ENCODE data around the gene RXRB. TPM values are rescaled to one million over a fixed set of nuclear protein-coding genes. Genes with fewer than 3 reads are reported as not detected.

Gene RXRB
- total RNA-seq, 4 donors from 2014 or later: 28.6 to 71.0 (median 34.0) TPM

GRCh38 chr6:33160728-33161344 is 39.6 kb downstream of the RXRB start:
- Histone ChIP-seq H3K36me3 (no peaks in the 10 kb centered on the region), H3K27ac (no peak overlapping the region), H3K4me3 (no peak overlapping the region), H3K27me3 (no peaks in the 10 kb centered on the region), H3K9me3 (no peaks in the 10 kb centered on the region), H3K4me1 (peaks cover 0 to 6% of the 10 kb centered on the region in 2 donors)
- no peak for DNase-seq
- TF ChIP-seq CTCF (IDR thresholded peaks at IDR 0.05): no peak
- intact Hi-C loops (cut with DNase I; ENCODE audit: low total_unique reads): loop anchor here (5.0 kb wide), 1 partner anchor 86 kb away; no protein-coding TSS in a partner anchor

GRCh38 chr6:33160096-33160495 is 40.4 kb downstream of the RXRB start:
- TF ChIP-seq CTCF (IDR thresholded peaks at IDR 0.05) (no peak), POLR2A (IDR thresholded peaks at IDR 0.05) (no peak)
- intact Hi-C loops (cut with DNase I; ENCODE audit: low total_unique reads): loop anchor here (5.0 kb wide), 1 partner anchor 87 kb away; no protein-coding TSS in a partner anchor
- Histone ChIP-seq H3K4me1 (peaks cover 0 to 6% of the 10 kb centered on the region in 2 donors), H3K9me3 (no peaks in the 10 kb centered on the region), H3K27ac (no peak overlapping the region), H3K27me3 (no peaks in the 10 kb centered on the region), H3K36me3 (no peaks in the 10 kb centered on the region), H3K4me3 (no peak overlapping the region)
- DNase-seq: no peak

GRCh38 chr6:33156964-33157363 is 43.5 kb downstream of the RXRB start:
- no peak for DNase-seq
- peaks cover 0 to 6% of the 10 kb centered on the region in 2 donors for H3K4me1 ChIP-seq
- no peak overlapping the region for H3K4me3 ChIP-seq
- H3K27me3 ChIP-seq: no peaks in the 10 kb centered on the region
- H3K36me3 ChIP-seq: no peaks in the 10 kb centered on the region
- no peaks in the 10 kb centered on the region for H3K9me3 ChIP-seq
- no peak for TF ChIP-seq CTCF (IDR thresholded peaks at IDR 0.05)
- no peak for TF ChIP-seq POLR2A (IDR thresholded peaks at IDR 0.05)
- no peak overlapping the region for H3K27ac ChIP-seq
- intact Hi-C loops (cut with DNase I; ENCODE audit: low total_unique reads): no loop called here

GRCh38 chr6:33156561-33156960 is 43.9 kb downstream of the RXRB start:
- TF ChIP-seq CTCF (IDR thresholded peaks at IDR 0.05) (no peak), POLR2A (IDR thresholded peaks at IDR 0.05) (no peak)
- no peak for DNase-seq
- no peak overlapping the region for H3K4me3 ChIP-seq
- H3K4me1 ChIP-seq: peaks cover 0 to 6% of the 10 kb centered on the region in 2 donors
- no peaks in the 10 kb centered on the region for H3K36me3 ChIP-seq
- no peaks in the 10 kb centered on the region for H3K9me3 ChIP-seq
- H3K27me3 ChIP-seq: no peaks in the 10 kb centered on the region
- H3K27ac ChIP-seq: no peak overlapping the region
- intact Hi-C loops (cut with DNase I; ENCODE audit: low total_unique reads): no loop called here

- Histone ChIP-seq H3K4me3 (no peak overlapping the region), H3K36me3 (no peaks in the 10 kb centered on the region), H3K27ac (no peak overlapping the region), H3K27me3 (no peaks in the 10 kb centered on the region), H3K4me1 (no peaks in the 10 kb centered on the region), H3K9me3 (no peaks in the 10 kb centered on the region)
- intact Hi-C loops (cut with DNase I; ENCODE audit: low total_unique reads): no loop called here
- no peak for DNase-seq
- no peak for TF ChIP-seq CTCF (IDR thresholded peaks at IDR 0.05)
- no peak for TF ChIP-seq POLR2A (IDR thresholded peaks at IDR 0.05)
Measured at GRCh38 chr6:33154349-33154748, 46.1 kb downstream of the RXRB start.

Data from uterus (tissue), 4 donors.